GM10847 (cell line): Measurements from ENCODE around the gene PLEKHA7.

Source experiments
- POLR2A ChIP-seq: IDR thresholded peaks from 2 replicates; pipeline ENCODE4 v1.6.1; 2011; ENCODE audit not compliant: insufficient read length; ENCODE audit errors: extremely low read depth

The PLEKHA7 gene

DNA sequence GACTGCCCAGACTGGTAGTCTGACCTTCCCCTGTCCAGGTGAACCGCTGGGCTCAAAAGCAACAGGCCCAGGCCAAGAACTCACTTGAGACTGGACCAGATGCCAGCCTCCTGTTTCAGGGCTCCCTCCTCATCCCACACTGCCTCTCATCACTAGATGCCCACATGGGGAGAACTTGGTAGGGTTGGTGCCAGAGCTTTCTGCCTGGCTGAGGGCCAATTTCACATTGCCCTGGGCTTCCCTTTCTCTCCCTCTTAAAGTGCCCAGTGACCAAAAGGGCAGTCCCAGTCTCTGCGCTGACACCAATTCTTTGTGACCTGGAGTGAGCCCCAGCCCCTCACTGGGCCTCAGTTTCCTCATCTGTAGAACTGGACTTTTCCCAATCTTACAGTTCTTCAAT, 234.1 kb downstream of the PLEKHA7 start:
- TF ChIP-seq POLR2A: no peak

DNA sequence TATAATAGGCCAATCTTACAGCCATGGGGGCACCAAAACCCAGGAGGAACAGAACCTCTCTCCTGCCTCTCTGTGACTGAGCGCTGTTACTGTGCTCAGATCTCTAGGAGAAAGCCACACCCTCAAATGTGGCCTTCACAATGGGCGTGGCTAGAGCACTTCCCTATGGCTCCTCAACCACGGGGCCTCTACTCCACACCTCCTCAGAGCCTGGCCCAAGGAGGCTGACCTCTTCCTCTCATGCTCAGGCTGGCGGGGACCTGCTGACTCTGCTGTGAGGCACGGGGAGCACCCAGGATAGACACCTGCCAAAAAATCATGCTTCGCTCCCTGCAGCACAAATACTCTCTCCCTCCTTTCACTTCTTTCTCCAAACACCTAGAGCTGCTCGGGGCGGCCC, 234.8 kb downstream of the PLEKHA7 start:
- TF ChIP-seq POLR2A: no peak

DNA sequence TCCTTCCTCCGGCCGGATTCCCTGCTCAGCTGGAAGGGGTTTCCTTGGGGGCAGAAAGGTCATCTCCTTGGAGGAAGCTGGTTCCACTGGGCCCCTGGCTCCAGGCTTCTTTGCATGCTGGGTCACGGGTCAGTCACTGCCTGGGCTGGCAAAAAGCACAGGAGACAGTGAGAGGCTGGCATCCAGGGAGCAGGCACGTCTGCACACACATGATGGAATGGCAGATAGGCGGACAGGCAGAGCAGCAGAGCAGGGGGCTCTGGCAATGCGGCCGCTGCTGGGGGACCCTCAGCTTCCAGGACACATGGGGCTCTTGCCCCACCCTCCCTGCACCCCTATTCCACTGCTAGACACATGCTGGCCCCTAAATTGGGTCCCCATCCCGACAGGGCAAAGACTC, 235.3 kb downstream of the PLEKHA7 start:
- no peak for TF ChIP-seq POLR2A

DNA sequence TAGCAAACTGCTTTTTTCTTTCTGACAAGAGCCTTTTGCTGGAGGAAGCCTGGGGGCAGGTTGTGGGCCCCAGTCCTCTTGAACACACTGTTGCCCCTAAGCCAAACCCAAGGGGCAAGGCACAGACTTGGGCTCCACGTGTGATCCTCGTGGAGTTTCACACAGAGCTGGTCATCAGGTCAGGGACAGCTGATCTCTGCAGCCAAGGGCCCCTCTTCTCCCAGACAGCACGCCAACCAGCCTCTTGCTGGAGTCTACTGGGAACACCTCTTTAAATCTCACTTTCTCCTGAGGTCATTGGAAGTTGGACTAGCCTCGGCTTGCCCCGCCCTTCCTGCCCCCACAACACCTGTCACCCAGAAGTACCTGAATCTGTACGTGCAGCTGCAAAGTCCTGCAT, 235.9 kb downstream of the PLEKHA7 start:
- TF ChIP-seq POLR2A: no peak

DNA sequence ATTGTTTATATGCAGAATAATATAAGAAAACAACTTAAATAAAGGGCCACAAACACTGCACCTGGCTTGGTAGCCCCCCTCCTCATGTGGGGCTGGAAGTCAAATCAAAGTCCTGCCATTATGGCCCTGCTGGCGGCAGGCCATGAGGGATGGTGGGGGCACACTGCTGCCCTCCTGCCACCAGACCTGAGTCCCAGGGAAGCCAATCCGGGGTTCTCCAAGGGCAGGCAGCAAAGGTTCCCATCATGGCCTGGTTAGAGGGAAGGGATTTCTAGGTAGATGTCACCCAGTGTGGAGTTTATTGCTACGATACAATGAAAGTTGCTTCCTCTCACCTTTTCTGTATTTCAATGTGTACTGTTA, 236.6 kb downstream of the PLEKHA7 start:
- TF ChIP-seq POLR2A: no peak

DNA sequence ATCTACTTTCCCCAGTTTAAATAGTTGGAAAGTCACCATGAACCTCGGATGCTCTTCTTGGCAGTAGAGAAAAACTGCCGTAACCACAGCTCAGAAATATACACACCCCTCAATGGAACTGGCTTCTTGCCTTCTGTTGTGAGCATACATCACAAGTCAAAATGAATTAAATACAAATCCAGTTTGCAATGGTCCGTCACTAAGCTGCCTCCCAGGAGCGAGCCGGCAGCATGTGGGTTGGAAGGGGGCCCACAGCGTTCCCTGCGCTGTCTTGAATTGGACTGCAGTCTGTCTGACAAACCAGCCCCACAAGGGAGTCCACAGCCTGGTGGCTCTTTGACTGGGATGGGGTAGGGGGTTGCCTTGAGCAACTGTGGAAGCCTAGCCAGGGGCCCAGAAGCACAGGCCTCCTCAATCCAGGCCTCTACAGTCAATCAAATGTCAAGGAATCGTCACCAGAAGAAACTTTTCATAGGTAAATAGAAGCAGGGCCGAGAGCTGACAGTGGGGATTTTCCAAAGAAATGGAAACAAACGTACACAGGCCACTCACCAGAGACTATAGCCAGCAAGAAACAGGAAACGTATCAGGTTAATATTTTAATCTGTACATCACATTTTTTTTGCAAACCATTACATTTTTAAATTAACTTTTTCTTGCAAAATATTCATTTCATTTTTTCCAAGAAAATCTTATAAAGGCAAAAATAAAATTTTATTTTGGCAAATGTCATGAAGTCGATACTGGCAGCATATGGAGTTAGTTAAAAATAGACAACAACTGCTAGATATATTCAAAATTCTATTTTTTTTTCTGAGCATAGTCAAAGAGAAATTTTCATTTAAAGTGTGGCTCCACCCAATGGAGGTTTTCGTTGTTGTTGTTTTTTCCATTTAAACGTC, 237.3 kb downstream of the PLEKHA7 start:
- TF ChIP-seq POLR2A: no peak

DNA sequence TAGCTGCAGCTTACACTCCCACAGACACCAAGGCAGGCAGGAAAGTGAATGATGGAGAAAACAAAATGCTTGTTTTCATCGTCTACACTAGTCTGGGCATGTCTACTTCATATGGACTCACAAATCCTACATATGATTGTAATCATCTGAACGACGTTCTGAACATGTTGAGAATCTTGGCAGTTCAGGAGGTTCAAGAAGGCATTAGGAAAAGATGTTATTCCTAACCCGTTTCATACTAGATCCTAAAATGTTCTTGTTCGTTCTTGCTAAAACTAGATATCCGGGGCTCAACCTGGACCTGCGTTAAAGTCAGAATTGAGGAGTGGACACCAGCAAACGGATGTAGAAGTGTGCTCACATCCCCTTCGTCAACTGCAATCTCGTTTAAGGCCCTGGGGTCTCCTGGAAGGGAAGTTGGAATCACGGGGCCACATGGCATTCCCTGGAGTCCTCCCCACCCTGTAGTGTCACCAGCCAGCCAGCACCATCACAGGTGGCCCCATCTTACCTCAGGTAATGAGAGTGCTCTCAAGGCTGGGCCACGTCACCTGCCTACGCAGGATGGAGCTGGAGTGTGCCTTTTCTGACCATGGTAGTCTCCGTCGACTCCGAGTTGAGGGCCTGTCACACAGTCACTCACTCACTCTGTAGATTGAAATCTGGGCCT, 238.5 kb downstream of the PLEKHA7 start:
- TF ChIP-seq POLR2A: no peak

DNA sequence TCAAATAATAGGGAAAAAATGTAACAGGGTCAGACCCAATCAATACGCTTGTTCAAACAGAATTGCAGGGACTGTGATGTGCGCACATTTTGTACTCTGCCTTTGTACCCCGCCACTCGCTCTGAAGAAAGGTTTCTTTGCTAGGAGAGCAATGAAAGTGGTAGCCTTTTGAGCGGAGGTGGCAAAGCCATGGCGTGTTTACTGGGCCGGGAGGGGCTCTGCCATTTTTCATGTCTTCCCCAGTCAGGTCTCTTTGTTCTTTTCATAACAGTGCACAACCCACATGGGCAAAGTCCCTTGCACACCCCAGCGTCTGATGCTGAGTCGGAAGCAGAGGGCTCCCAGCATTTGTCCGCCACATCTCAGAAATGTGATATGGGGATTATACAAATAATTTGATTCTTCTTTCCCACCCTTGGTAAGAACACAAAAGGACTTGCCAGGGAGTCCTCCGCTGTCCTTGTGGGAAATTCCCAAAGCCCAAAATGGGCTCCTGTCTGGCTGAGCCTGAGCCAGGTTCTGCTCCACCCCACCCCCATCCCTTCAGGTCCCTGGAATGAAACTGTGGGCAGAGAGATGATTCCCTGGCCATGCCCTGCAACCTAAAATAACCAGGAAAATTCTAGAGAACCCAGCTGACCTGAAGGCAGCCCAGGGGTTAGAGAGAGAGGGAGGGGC, 239.1 kb downstream of the PLEKHA7 start:
- TF ChIP-seq POLR2A: no peak

DNA sequence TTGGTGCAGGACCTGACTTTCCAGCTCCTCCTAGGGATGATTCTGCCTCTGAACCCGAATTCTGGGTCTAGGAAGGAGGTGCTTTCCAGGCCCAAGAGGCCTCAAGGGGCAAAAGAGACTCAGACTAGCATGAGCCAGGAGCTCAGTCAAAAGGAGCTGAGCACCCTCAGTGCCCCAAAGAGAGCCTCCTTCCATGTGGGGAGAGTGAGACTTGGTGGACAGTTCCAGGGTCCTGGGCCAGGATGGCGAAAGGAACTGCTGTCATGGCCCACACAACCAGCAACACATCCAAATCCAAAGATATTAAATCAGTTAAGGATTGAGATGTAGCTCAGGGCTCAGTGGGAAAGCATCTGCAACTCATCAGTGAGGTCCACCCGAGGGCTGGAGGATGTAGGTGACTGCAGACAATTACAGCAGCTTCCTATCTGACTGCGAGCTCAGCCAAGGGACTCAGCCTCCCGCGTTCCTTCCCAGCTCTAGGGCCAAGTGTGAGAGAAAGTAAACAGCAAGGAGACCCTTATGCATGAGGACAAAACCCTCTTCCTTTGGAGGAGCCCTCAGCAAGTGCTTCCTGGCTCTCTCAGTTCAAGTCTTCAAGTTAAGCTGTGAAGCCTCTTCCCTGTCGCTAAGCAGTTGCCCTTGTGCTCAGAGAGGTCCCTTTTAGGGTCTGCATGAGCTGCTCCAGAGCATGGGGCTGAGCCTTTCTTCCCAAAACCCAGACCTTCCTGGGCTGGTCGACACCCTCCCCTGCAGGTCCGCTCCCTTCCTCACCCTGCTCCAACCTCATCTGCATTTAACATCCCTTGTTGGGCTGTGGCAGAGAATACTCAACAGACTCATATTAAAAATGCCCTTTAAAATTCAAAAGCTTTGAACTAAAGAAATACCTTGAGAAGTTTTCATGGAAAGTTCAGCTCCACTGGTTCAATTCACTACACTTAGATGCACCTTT, 240.0 kb downstream of the PLEKHA7 start:
- TF ChIP-seq POLR2A: no peak

DNA sequence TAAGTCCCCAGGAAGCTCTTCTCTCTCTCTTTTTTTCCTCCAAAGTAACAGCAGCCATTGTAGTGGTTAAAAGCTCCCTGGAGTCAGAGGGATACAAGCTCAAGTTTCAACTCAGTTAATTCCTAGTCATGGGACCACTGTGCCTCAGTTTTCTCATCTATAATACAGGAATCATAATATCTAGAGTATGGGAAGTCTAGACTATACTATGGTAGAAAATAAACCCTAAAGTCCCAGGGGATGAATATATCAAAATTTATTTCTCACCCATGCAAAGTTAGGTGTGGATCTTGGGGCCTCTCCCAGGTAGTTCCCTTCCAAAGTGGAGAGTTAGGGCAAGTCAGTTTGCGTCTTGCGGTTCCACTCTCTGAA, 242.1 kb downstream of the PLEKHA7 start:
- no peak for TF ChIP-seq POLR2A

DNA sequence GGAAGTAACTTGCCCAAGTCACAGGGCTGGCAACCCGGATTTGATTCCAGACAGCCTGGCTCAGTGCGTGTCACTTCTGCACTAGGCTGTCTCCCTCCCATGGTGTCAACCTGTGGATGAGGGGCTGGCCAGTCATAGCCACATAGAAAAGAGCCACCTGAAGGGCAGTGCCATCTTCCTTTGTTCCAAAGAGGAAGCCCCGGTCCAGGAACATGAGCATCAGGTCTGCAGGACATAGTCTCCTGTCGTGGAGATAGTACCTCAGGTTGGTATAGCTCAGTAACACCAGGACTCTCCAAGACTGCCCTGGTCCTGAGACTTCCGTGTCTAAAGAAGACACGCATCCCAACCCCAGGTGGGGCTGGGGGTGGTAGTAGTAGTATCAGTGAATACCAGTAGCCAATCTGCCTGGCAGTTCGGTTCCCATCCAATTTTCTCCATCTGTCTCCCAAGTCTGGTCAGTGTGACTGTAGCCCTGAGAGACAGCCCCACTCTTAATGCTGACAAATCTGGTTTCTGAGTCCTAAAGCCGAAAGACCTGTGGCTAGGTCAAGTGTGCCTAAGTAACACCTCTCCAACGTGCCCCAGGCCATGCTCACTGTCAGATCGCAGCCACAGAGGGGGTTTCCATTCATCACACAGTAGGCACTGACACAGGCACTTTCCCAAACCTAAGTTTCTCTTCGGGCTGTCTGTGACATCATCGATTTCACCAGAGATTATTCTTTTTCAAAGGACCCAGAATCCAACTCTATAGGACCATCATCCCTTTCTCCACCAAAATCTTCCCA, 242.7 kb downstream of the PLEKHA7 start:
- TF ChIP-seq POLR2A: no peak

DNA sequence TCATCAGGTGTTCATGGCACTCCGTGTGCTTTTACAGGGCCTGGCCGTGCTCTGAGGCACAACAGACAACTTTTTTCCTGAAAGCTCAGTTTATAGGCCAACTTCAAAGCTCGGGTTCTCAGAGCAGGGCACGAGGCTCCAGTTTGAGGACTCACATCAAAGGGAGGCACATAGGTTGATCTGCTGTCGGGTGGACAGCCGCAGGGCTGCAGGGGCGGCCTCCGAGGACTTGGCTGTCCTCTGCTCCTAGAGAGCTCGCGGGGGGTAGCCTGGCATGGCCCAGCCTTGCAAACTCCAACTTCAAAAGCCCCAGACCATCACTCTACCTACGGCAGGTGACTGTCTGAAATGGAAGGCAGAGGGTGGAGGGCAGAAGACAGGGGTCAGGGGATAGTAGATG, 244.2 kb downstream of the PLEKHA7 start:
- no peak for TF ChIP-seq POLR2A

DNA sequence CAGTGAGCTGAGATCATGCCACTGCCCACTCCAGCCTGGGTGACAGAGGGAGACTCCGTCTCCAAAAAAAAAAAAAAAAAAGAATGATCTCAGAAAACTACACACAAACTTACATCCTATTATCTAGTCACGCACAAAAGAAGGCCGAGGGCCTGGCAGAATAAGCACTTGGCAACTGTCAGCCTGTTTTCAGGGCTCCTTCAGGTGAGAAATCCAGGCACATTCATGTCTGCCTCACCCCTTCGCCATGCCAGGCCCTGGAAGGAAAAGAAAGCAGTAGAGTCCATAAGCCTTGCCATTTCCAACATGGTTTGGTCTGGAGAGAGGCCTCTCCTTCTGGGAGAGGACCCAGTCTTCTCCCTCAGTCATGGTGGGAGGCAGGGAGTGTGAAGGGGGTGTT, 244.8 kb downstream of the PLEKHA7 start:
- no peak for TF ChIP-seq POLR2A

DNA sequence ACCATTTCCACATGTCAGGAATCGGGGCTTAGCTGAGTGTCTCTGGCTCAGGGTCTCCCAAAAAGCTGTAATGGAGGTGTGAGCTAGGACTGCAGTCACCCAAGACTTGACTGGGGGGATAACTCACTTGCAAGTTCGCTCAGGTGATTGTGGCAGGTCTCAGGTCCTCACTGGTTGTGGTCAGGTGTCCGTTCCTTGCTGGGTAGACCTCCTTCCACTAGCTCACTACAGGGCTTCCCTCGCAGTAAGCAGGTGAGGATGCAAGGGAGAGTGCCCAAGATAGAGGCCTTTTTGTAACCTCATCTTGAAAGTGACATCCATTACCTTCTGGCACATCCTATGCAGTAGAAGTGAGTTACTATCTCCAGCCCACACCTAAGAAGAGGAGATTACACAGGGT, 246.3 kb downstream of the PLEKHA7 start:
- TF ChIP-seq POLR2A: no peak
